ENCODE results near the gene TAP2. TPM values are rescaled to one million over a fixed set of nuclear protein-coding genes. Genes with fewer than 3 reads are reported as not detected.
A peak's percentile ranks its signal among the peaks of the same experiment; 100 is the strongest.

Gene TAP2
- total RNA-seq, 1 donor from 2014 or later = 24.2 TPM

DNA sequence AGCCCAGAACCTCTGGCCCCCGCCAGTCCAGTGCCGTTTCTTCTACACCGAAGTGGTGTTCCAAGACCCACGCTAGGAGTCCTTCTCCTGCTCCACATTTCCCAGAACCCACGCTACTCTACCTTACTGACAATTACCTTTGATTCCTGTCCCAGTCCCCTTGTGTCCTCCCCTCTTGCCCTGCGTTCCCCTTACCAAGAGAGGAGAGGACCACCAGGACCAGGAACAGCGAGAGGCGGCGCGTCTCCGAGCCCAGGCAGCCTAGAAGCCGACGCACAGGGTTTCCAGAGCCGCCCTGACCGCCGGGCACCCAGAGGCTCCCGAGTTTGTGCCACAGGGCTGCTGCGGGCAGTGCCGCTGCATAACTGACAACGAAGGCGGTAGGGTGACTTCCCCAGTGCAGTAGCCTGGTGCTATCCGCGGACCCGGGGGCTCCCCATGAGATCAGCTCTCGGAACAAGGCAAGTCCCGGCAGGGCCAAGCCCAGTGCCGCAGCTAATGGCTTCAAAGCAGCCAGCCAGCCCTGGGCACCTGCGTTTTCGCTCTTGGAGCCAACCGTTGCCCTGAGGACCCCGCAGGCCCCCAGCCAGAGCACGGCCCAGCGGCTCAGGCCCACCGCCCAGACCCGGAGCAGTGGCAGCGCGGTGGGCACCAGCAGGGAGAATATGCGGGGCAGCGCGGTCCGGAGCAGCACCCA is 14.5 kb upstream of the TAP2 start:
- Mint-ChIP-seq H3K9me3 (no peaks in the 10 kb centered on the region), H3K4me1 (peaks cover 17% of the 10 kb centered on the region), H3K27me3 (ENCODE audit: low read depth) (peaks cover 91% of the 10 kb centered on the region), H3K27ac (peak overlapping the region; percentile 25), H3K36me3 (peaks cover 16% of the 10 kb centered on the region), H3K4me3 (peak overlapping the region; percentile 91)
- DNase-seq (ENCODE audit: low spot score in 2 of 2, unreplicated experiment in 2 of 2) = peak in 1 of 2 experiments; percentile 54
- TF ChIP-seq, protein P1, sequence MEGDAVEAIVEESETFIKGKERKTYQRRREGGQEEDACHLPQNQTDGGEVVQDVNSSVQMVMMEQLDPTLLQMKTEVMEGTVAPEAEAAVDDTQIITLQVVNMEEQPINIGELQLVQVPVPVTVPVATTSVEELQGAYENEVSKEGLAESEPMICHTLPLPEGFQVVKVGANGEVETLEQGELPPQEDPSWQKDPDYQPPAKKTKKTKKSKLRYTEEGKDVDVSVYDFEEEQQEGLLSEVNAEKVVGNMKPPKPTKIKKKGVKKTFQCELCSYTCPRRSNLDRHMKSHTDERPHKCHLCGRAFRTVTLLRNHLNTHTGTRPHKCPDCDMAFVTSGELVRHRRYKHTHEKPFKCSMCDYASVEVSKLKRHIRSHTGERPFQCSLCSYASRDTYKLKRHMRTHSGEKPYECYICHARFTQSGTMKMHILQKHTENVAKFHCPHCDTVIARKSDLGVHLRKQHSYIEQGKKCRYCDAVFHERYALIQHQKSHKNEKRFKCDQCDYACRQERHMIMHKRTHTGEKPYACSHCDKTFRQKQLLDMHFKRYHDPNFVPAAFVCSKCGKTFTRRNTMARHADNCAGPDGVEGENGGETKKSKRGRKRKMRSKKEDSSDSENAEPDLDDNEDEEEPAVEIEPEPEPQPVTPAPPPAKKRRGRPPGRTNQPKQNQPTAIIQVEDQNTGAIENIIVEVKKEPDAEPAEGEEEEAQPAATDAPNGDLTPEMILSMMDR (IDR thresholded peaks at IDR 0.05; ENCODE audit: unreplicated experiment) = no peak

DNA sequence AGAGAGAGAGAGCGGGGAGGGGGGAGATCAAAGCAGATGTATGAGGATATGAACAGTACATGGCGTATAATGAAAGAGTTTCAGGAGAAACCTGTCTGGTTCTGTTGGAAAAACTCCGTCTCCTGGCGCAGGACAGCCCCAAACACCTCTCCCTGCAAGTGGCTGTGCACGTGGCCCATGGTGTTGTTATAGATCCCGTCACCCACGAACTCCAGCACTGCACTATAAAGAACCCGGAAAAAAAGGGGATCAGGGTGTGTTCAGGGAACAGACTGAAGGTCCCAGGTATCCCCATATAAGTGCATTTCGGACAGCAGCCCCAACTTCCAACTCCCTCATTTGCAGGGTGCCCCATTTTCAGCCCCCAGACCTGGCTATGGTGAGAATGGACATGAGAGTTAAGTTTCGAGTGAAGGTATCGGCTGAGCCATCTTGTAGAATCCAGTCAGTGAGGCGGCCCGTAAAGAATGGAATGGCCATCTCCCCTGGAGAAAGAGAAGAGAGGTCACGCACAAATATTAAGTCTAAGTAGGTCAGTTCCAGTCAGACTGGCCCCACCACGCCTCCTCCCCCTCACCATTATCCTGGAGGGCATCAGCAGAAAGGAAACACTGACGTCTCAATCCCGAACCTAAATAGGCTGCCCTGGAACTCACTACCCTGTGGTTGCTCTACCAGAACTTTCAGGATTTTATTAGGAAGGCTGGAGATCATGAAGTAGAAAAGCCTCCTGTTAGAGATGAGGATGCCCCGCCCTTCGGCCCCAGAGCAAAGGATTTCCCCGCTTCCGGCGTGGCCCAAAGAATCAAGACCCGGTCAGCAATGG is 13.7 kb upstream of the TAP2 start:
- Mint-ChIP-seq H3K4me3 (peak overlapping the region; percentile 91), H3K4me1 (peaks cover 17% of the 10 kb centered on the region), H3K36me3 (peaks cover 16% of the 10 kb centered on the region), H3K27ac (no peak overlapping the region), H3K9me3 (no peaks in the 10 kb centered on the region), H3K27me3 (ENCODE audit: low read depth) (peaks cover 91% of the 10 kb centered on the region)
- TF ChIP-seq, protein P1 (IDR thresholded peaks at IDR 0.05; ENCODE audit: unreplicated experiment) = no peak
- no peak for DNase-seq (ENCODE audit: low spot score in 2 of 2, unreplicated experiment in 2 of 2)

DNA sequence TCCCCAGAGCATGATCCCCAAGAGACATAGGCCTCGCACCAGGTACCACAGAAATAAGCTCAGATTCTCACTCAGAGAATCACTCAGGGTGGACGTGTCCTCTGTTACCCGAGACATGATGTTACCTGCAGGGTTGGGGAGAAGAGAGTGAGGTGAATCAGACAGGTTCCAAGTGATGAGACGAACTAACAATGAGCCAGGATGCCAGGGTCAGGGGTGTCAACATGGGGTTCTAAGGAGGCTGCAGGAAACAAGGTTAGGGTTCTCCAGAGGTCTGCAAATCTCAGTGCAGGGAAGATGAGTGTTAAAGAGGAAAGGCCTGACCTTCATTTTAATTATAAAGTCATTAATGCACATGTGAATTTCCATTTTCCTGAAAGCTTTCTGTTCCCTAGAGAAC is 12.5 kb upstream of the TAP2 start:
- H3K27ac Mint-ChIP-seq = no peak overlapping the region
- H3K27me3 Mint-ChIP-seq (ENCODE audit: low read depth) = peaks cover 86% of the 10 kb centered on the region
- TF ChIP-seq, protein P1 (IDR thresholded peaks at IDR 0.05; ENCODE audit: unreplicated experiment) = no peak
- H3K4me3 Mint-ChIP-seq = no peak overlapping the region
- H3K4me1 Mint-ChIP-seq = peaks cover 17% of the 10 kb centered on the region
- no peak for DNase-seq (ENCODE audit: low spot score in 2 of 2, unreplicated experiment in 2 of 2)
- peaks cover 16% of the 10 kb centered on the region for H3K36me3 Mint-ChIP-seq
- no peaks in the 10 kb centered on the region for H3K9me3 Mint-ChIP-seq

DNA sequence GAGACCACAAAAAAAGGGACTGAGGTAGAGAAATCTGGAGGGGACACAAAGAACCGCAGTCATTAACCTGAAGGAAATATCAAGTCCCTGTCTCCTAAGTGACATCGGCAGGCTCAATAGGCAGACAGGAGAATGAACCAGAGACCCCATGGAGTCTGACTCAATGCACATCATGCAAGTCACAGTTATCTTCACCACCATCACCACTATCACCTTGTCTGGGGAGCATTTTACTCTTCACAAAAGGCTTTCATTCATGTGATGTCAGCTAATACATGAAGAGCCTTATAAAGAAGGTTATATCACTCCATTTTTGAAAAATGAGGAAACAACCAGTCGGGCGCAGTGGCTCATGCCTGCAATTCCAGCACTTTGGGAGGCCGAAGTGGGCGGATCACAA is 10.6 kb upstream of the TAP2 start:
- Mint-ChIP-seq H3K27me3 (ENCODE audit: low read depth) (peaks cover 82% of the 10 kb centered on the region), H3K4me3 (no peak overlapping the region), H3K4me1 (peaks cover 18% of the 10 kb centered on the region), H3K9me3 (no peaks in the 10 kb centered on the region), H3K36me3 (peaks cover 16% of the 10 kb centered on the region), H3K27ac (no peak overlapping the region)
- TF ChIP-seq, protein P1 (IDR thresholded peaks at IDR 0.05; ENCODE audit: unreplicated experiment) = no peak
- DNase-seq (ENCODE audit: low spot score in 2 of 2, unreplicated experiment in 2 of 2) = no peak

DNA sequence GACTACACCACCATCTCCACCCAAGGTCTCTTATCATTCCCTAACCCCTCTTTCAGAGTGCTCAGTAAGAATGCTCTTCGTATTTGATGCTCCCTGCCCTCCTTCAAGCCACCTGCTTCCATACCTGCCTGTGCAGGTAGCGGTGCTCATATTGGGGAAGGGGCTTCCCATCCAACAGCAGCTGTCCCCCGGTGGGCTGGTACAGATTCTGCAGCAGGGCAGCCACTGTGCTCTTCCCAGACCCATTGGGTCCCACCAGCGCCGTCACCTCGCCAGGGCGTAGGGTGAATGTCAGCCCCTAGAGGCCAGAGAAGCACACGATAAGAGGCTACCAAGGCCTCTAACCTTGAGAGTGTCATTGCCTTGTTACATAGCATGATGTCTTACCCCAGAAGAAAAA is 9.3 kb upstream of the TAP2 start:
- Mint-ChIP-seq H3K27ac (no peak overlapping the region), H3K4me3 (no peak overlapping the region), H3K9me3 (no peaks in the 10 kb centered on the region), H3K36me3 (peaks cover 16% of the 10 kb centered on the region), H3K4me1 (peaks cover 19% of the 10 kb centered on the region), H3K27me3 (ENCODE audit: low read depth) (peaks cover 87% of the 10 kb centered on the region)
- no peak for DNase-seq (ENCODE audit: low spot score in 2 of 2, unreplicated experiment in 2 of 2)
- TF ChIP-seq, protein P1 (IDR thresholded peaks at IDR 0.05; ENCODE audit: unreplicated experiment) = no peak

Data from mesothelial cell of epicardium (in vitro differentiated cells).